Spleen (tissue), 7 donors: ENCODE measurements around the gene LKAAEAR1.
A peak's percentile ranks its signal among the peaks of the same experiment; 100 is the strongest.

Experiments
- POLR2A ChIP-seq, 3 donors: fragments of 450-650 bp; IDR thresholded peaks; one replicate each; pipeline ENCODE4 v1.5.1; 2017; ENCODE audit warnings: antibody characterized with exemption in 3 of 3, mild to moderate bottlenecking in 1 of 3
- POLR2AphosphoS5 ChIP-seq, 3 donors: sonication (generic); formaldehyde crosslinking; IDR thresholded peaks; one replicate each; pipeline ENCODE4 v1.5.1; 2017; ENCODE audit warnings: antibody characterized with exemption in 3 of 3
- TF ChIP-seq, protein P1 (sequence below), 11 experiments: fragments of 200-600 bp in 7 of 11; fragments of 450-650 bp in 4 of 11; sonication (generic) in 4 of 11; IDR thresholded peaks in 8 of 11; conservative IDR thresholded peaks in 3 of 11; 1 replicate in 7 of 11; 2 replicates in 4 of 11; pipeline versions ENCODE4 v1.4.0 to v1.8.0; 2016 to 2021; ENCODE audit warnings: antibody characterized with exemption in 11 of 11, inconsistent platforms in 4 of 11, mild to moderate bottlenecking in 1 of 11
- donor health status: DM: no; HTN: no; CAD: no; lungs with moderate emphysema.
- donor health status: DM: no; HTN: no; CAD: no.
- donor health status: DM: no; HTN: no; CAD: no.

- TF ChIP-seq, protein P1, sequence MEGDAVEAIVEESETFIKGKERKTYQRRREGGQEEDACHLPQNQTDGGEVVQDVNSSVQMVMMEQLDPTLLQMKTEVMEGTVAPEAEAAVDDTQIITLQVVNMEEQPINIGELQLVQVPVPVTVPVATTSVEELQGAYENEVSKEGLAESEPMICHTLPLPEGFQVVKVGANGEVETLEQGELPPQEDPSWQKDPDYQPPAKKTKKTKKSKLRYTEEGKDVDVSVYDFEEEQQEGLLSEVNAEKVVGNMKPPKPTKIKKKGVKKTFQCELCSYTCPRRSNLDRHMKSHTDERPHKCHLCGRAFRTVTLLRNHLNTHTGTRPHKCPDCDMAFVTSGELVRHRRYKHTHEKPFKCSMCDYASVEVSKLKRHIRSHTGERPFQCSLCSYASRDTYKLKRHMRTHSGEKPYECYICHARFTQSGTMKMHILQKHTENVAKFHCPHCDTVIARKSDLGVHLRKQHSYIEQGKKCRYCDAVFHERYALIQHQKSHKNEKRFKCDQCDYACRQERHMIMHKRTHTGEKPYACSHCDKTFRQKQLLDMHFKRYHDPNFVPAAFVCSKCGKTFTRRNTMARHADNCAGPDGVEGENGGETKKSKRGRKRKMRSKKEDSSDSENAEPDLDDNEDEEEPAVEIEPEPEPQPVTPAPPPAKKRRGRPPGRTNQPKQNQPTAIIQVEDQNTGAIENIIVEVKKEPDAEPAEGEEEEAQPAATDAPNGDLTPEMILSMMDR (IDR thresholded peaks at IDR 0.05 in 8 of 11, conservative IDR thresholded peaks at IDR 0.05 in 3 of 11) = no peak
- TF ChIP-seq POLR2AphosphoS5 (IDR thresholded peaks at IDR 0.05) (peak in 1 of 3 donors; percentile 45), POLR2A (IDR thresholded peaks at IDR 0.05) (no peak)
Observed at GRCh38 chr20:64035933-64036345, 48.3 kb downstream of the LKAAEAR1 start, which contains the start of gene C20orf204.
